Measurements from ENCODE around the gene WDFY4. TPM values are rescaled to one million over a fixed set of nuclear protein-coding genes. Genes with fewer than 3 reads are reported as not detected.

WDFY4 gene
- total RNA-seq, 2 experiments from 2014 or later, result 0.08 TPM; not detected in 1

DNA sequence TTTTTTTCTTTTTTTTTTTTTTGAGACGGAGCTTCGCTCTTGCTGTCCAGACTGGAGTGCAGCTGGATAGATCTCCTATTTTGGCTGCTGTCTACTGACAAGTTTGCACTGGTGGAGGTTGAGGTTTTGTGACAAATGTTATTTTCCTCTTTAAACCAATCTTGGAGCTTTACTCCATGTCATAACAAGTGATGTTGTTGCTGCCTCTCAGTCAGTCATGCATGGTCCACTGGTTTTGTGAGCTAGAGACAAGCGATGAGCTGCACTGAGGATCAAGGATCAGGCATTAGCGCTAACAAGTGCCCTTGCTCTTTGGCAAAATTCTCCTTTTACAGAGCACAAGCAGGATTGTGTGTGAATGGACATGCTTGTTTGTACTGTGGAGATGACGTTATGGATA lies 805 bp upstream of the WDFY4 start:
- Mint-ChIP-seq H3K36me3 (ENCODE audit: low read depth) (no peaks in the 10 kb centered on the region), H3K9me3 (no peaks in the 10 kb centered on the region), H3K4me1 (no peaks in the 10 kb centered on the region), H3K27me3 (peaks cover 19% of the 10 kb centered on the region), H3K27ac (no peak overlapping the region), H3K4me3 (no peak overlapping the region)
- DNase-seq, result no peak
- ChIA-PET CTCF (interaction anchor here (0.7 kb wide), 1 partner anchor 137 kb away, joined by 3 read pairs; no protein-coding TSS in a partner anchor), POLR2A (no interaction called here)

GRCh38 chr10:48684463-48684791 lies 246 bp upstream of the WDFY4 start:
- DNase-seq, result no peak
- H3K36me3 Mint-ChIP-seq (ENCODE audit: low read depth), result no peaks in the 10 kb centered on the region

GRCh38 chr10:48685731-48686130 lies 1.1 kb downstream of the WDFY4 start:
- Mint-ChIP-seq H3K36me3 (ENCODE audit: low read depth) (no peaks in the 10 kb centered on the region), H3K27me3 (peaks cover 19% of the 10 kb centered on the region), H3K4me1 (no peaks in the 10 kb centered on the region), H3K4me3 (no peak overlapping the region), H3K9me3 (no peaks in the 10 kb centered on the region), H3K27ac (no peak overlapping the region)
- ChIA-PET CTCF (no interaction called here), POLR2A (no interaction called here)
- DNase-seq, result no peak

More at GRCh38 chr10:48684463-48684791, 246 bp upstream of the WDFY4 start:
- Mint-ChIP-seq H3K4me1 (no peaks in the 10 kb centered on the region), H3K27me3 (peaks cover 19% of the 10 kb centered on the region), H3K9me3 (no peaks in the 10 kb centered on the region), H3K27ac (no peak overlapping the region), H3K4me3 (no peak overlapping the region)
- POLR2A ChIA-PET, result no interaction called here
- CTCF ChIA-PET, result no interaction called here

GRCh38 chr10:48690791-48691660 lies 6.4 kb downstream of the WDFY4 start:
- H3K4me3 Mint-ChIP-seq, result no peak overlapping the region
- no peak for DNase-seq
- ChIA-PET CTCF (interaction anchor here (1.1 kb wide), 1 partner anchor 34 kb away, joined by 3 read pairs; no protein-coding TSS in a partner anchor), POLR2A (no interaction called here)
- H3K27ac Mint-ChIP-seq, result no peak overlapping the region
- H3K27me3 Mint-ChIP-seq, result peaks cover 4% of the 10 kb centered on the region
- no peaks in the 10 kb centered on the region for H3K9me3 Mint-ChIP-seq
- H3K4me1 Mint-ChIP-seq, result no peaks in the 10 kb centered on the region
- no peaks in the 10 kb centered on the region for H3K36me3 Mint-ChIP-seq (ENCODE audit: low read depth)

DNA sequence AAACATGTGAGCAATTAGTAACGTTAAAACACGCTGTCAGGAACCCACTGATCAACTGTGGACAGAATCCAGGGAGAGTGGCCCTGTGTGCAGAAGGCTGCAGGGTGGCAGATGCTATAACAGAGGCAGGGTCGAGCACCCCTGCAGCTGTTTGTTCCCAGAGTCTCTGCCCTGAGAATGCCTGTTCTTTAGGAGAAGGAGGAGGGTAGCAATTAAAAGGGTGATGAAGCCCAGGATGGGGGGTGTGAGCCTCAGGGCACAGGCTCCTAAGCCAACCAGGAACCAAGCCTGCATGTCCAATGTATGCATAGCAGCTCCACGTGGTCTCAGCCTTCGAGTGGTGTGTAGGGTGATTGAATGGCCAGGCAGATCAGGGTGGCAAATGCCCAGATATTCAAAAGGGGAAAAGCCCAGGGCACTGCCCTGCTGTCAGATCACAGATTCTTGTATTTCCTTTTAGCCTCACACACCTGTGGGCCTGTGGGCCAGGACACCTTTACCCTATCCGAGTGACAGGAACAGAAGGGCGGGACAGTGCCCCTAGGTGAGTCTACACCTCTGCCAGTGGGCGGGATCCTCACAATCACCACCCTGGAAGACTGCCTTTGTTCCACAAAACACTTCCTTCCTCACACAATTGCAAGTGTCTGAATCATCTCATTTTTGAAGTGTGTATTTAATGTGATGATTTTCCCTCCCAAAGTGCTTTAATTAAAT lies 7.3 kb downstream of the WDFY4 start:
- POLR2A ChIA-PET, result no interaction called here
- Mint-ChIP-seq H3K27me3 (peaks cover 4% of the 10 kb centered on the region), H3K36me3 (ENCODE audit: low read depth) (no peaks in the 10 kb centered on the region), H3K4me1 (no peaks in the 10 kb centered on the region), H3K27ac (no peak overlapping the region), H3K4me3 (no peak overlapping the region), H3K9me3 (no peaks in the 10 kb centered on the region)
- no peak for DNase-seq
- CTCF ChIA-PET, result no interaction called here

- H3K9me3 Mint-ChIP-seq, result no peaks in the 10 kb centered on the region
- H3K27me3 Mint-ChIP-seq, result peaks cover 4% of the 10 kb centered on the region
- ChIA-PET POLR2A (no interaction called here), CTCF (no interaction called here)
- H3K36me3 Mint-ChIP-seq (ENCODE audit: low read depth), result no peaks in the 10 kb centered on the region
- no peaks in the 10 kb centered on the region for H3K4me1 Mint-ChIP-seq
- no peak overlapping the region for H3K4me3 Mint-ChIP-seq
- H3K27ac Mint-ChIP-seq, result no peak overlapping the region
- DNase-seq, result no peak
Observed at GRCh38 chr10:48692748-48693147, 8.1 kb downstream of the WDFY4 start.

DNA sequence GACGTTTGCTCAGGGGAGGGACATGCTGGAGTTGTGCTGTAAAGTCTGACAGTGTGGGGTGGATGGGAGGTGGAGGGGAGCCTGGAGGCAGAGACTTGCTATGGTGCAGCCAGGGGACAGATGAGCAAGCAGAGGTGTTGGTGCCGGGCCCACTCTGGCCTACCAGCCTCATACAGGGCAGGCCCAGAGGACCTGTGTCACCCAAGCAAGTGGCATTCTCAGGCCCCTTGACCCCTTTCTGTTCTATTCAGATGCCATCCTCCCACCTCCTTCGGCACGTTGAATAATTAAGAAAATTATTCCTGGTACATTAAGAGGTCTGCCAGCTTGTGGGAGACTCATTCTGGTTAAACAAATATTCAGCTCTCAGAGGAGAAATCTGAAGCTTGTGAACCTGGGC lies 8.5 kb downstream of the WDFY4 start:
- Mint-ChIP-seq H3K9me3 (no peaks in the 10 kb centered on the region), H3K36me3 (ENCODE audit: low read depth) (no peaks in the 10 kb centered on the region), H3K4me3 (no peak overlapping the region), H3K27ac (no peak overlapping the region), H3K27me3 (peaks cover 4% of the 10 kb centered on the region), H3K4me1 (no peaks in the 10 kb centered on the region)
- ChIA-PET POLR2A (no interaction called here), CTCF (no interaction called here)
- DNase-seq, result no peak

GRCh38 chr10:48694371-48695030 lies 9.8 kb downstream of the WDFY4 start:
- no peaks in the 10 kb centered on the region for H3K9me3 Mint-ChIP-seq
- H3K27me3 Mint-ChIP-seq, result no peaks in the 10 kb centered on the region
- no peaks in the 10 kb centered on the region for H3K4me1 Mint-ChIP-seq
- POLR2A ChIA-PET, result no interaction called here
- no peaks in the 10 kb centered on the region for H3K36me3 Mint-ChIP-seq (ENCODE audit: low read depth)
- no peak overlapping the region for H3K27ac Mint-ChIP-seq
- no peak for DNase-seq
- no peak overlapping the region for H3K4me3 Mint-ChIP-seq
- CTCF ChIA-PET, result no interaction called here

DNA sequence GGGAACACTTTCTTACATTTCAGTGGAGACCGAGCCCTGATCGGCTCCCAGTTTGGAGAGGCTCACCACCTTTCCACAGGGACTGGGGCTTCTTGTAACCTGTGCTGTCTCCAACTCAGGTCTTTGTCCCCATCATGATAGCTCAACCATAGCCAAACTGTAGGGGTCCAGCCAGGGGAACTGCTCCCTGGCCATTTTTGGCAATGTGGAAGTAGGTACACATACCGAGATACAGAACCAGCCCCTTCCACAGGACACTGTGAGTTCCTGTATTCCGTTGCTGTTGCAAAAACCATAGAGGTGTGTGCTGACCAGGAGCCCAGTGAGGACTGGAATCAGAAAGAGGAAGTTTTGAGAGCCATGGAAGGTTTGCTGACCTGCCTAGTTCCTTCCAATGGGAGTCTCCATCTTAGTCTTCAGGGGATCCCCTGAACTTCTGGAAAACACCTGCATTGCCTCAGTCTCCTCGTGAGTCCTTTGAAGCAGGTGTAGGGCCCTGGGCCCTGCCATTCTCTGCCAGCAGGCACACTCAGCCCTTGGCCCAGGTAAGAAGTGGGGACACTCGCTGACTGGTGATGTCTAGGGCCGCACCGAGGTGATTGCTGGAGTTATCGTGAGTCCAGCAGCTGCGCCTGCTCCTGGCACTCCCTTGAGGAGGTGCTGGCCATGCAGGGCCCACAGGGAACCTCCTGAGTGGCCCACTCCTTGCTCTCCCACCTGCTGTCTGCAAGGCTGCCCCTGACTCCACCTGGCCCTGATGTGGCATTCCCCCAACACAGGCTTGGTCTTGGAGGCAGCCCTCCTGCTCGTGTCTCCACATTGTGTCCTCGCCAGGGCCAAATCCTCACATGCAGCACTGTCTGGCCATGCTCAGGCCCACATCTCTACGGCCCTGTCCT lies 11.2 kb downstream of the WDFY4 start:
- Mint-ChIP-seq H3K4me3 (no peak overlapping the region), H3K36me3 (ENCODE audit: low read depth) (no peaks in the 10 kb centered on the region), H3K9me3 (no peaks in the 10 kb centered on the region), H3K27me3 (no peaks in the 10 kb centered on the region), H3K4me1 (no peaks in the 10 kb centered on the region), H3K27ac (no peak overlapping the region)
- ChIA-PET POLR2A (no interaction called here), CTCF (no interaction called here)
- no peak for DNase-seq

DNA sequence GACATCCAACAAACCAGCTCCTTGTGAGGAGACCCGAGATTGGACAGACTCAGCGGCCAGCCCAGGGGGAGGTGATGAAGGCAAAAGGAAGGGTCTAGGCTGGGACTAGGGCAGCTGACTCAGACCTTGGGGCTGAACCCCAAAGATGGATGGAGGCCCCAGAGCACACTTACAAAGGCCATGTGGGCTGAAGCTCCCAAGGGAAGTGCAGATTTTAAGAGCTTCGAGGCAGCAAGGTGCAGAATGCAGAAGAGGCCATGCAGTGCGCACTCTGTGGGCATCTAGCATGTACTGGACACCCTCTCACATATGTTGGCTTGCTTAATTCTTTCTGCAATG lies 11.8 kb downstream of the WDFY4 start:
- Mint-ChIP-seq H3K4me3 (no peak overlapping the region), H3K27ac (no peak overlapping the region), H3K27me3 (no peaks in the 10 kb centered on the region), H3K4me1 (no peaks in the 10 kb centered on the region), H3K9me3 (no peaks in the 10 kb centered on the region), H3K36me3 (ENCODE audit: low read depth) (no peaks in the 10 kb centered on the region)
- POLR2A ChIA-PET, result no interaction called here
- CTCF ChIA-PET, result no interaction called here
- no peak for DNase-seq

DNA sequence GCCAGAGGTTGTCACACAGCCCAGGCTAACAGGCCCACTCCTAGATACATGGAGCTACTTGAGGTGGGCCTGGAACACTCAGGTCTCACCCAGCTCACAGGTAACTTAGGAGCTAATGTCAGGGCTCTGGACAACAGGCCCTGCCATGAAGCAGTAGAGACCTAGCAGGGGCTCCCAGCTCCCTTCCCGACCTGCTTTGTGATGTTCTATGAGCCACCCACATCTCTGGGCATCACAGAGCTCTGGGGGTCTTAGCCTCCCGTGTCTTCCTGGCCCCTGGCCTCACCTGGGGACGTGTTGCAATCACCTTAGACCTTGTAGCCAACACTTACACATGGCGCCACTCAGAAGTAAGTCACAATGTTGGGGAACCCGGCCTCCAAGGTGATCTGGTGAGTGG lies 12.4 kb downstream of the WDFY4 start:
- DNase-seq, result no peak
- H3K27me3 Mint-ChIP-seq, result no peaks in the 10 kb centered on the region
- no peaks in the 10 kb centered on the region for H3K9me3 Mint-ChIP-seq
- H3K4me3 Mint-ChIP-seq, result no peak overlapping the region
- H3K36me3 Mint-ChIP-seq (ENCODE audit: low read depth), result no peaks in the 10 kb centered on the region
- no peak overlapping the region for H3K27ac Mint-ChIP-seq
- CTCF ChIA-PET, result no interaction called here
- POLR2A ChIA-PET, result no interaction called here
- no peaks in the 10 kb centered on the region for H3K4me1 Mint-ChIP-seq

DNA sequence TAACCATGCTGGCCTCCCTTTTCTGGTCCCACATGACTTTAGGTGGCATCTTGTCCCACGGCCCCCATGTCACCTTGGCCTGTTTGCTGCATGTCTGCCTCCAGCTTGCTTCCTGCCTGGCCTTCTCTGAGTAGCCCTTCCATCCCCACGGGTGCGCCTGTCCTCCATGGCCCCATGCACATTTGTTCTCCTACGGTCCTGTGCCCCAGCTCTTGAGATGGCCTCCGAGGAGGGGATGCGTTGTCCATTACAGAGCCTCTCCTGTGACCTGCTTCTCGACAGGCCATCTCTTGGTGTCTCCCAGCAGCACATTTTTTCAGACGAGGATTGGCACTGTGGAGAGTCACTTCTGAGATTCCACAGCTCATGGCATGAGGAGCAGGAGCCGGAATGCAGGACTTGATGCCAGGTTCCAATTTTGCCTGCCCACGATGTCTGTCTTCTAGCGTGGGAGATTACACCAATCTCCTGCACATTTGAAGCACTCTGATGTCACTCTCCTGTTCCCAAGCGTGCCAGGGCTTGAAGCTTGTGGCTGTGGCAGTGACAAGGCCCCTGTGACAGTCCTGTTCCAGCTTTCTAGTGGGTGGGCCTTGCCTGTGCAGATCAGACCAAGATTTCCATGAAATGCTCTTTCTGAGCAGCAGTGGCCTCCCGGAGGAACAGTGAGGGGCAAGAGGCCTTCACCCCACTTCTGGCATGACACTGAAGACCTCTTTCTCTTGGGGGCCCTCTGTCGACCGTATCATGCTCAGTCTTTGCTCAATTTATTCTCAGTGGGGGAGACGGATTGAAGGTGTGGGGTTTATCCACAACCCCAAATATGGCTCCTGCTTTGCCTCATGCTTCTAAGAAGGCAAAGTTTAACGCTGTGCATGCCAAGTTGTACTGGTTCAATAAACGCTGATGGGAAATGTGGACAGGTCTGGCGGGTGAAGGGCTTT lies 13.4 kb downstream of the WDFY4 start:
- Mint-ChIP-seq H3K27ac (no peak overlapping the region), H3K36me3 (ENCODE audit: low read depth) (no peaks in the 10 kb centered on the region), H3K4me3 (no peak overlapping the region), H3K9me3 (no peaks in the 10 kb centered on the region), H3K4me1 (no peaks in the 10 kb centered on the region), H3K27me3 (no peaks in the 10 kb centered on the region)
- ChIA-PET CTCF (no interaction called here), POLR2A (no interaction called here)
- no peak for DNase-seq

Measured in activated CD4-positive, alpha-beta memory T cell treated with anti-CD3 and anti-CD28 coated beads, Interleukin-2, amount 10 ng/mL, durations not matched to agents 7 days and 5 days (primary cell).